Kidney tubule cell (primary cell): Measurements from ENCODE around the gene PDCD11.

ENCODE experiments used
- DNase-seq: peaks from one replicate; pipeline ENCODE4 v3.0.0-alpha.2; 2018; ENCODE audit warnings: low spot score

Gene PDCD11

GRCh38 chr10:103451091-103451813, 54.8 kb downstream of the PDCD11 start:
- peak; percentile 13 for DNase-seq

- DNase-seq: peak; percentile 17
Observed at GRCh38 chr10:103451831-103452505, 55.5 kb downstream of the PDCD11 start, which contains the start of gene CALHM2. Gene CALHM2, minus strand, starts transcription at chr10:103452370. Its CDS starts 2,429 bp downstream, at chr10:103449941.

- no peak for DNase-seq
Observed at GRCh38 chr10:103452506-103453230, 56.2 kb downstream of the PDCD11 start.

- no peak for DNase-seq
Observed at GRCh38 chr10:103454026-103454425, 57.6 kb downstream of the PDCD11 start.

- no peak for DNase-seq
Observed at GRCh38 chr10:103455235-103455634, 58.8 kb downstream of the PDCD11 start.

- no peak for DNase-seq
Observed at GRCh38 chr10:103456074-103456660, 59.7 kb downstream of the PDCD11 start.

GRCh38 chr10:103457176-103457712, 60.8 kb downstream of the PDCD11 start:
- DNase-seq: no peak

GRCh38 chr10:103457896-103458583, 61.6 kb downstream of the PDCD11 start:
- no peak for DNase-seq

- no peak for DNase-seq
Observed at GRCh38 chr10:103458720-103459119, 62.3 kb downstream of the PDCD11 start, which contains the start of gene CALHM1. Gene CALHM1, minus strand, starts transcription at chr10:103458900. Its CDS starts 149 bp downstream, at chr10:103458751.

- DNase-seq: no peak
Observed at GRCh38 chr10:103459615-103460014, 63.2 kb downstream of the PDCD11 start.

GRCh38 chr10:103463499-103463898, 67.1 kb downstream of the PDCD11 start:
- DNase-seq: peak; percentile 62

GRCh38 chr10:103465411-103466179, 69.2 kb downstream of the PDCD11 start:
- DNase-seq: no peak

GRCh38 chr10:103466734-103467133, 70.3 kb downstream of the PDCD11 start:
- no peak for DNase-seq

- DNase-seq: no peak
Observed at GRCh38 chr10:103467406-103467805, 71.0 kb downstream of the PDCD11 start.

- no peak for DNase-seq
Observed at GRCh38 chr10:103469201-103469600, 72.8 kb downstream of the PDCD11 start.

GRCh38 chr10:103470761-103471653, 74.6 kb downstream of the PDCD11 start:
- DNase-seq: no peak

GRCh38 chr10:103472005-103472404, 75.6 kb downstream of the PDCD11 start:
- DNase-seq: no peak

- peak; percentile 35 for DNase-seq
Observed at GRCh38 chr10:103473261-103473671, 76.8 kb downstream of the PDCD11 start.

GRCh38 chr10:103474077-103474476, 77.7 kb downstream of the PDCD11 start:
- no peak for DNase-seq

- DNase-seq: no peak
Observed at GRCh38 chr10:103475437-103475836, 79.0 kb downstream of the PDCD11 start.
